ENCODE measurements around the gene STAB2.

Gene STAB2

DNA sequence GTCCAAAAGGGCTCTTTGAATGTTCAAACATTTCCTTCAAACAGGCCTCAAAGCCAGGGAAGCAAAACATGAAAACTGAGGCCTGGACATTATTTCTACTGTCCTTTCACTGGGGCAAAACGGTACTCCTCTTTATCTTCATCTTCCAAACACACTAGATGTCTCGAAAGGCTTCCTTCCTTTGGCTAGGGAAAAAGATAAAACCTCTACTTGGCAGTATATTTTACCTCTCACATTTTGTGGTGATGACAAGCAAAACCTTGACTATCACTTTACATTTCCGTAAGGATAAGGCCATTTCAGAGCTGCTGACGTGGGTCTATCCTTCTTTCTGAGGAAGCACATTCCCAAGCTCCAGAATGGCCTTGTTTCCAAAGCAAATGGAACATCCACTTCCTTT, 9.9 kb downstream of the STAB2 start:
- TF ChIP-seq, protein P1, sequence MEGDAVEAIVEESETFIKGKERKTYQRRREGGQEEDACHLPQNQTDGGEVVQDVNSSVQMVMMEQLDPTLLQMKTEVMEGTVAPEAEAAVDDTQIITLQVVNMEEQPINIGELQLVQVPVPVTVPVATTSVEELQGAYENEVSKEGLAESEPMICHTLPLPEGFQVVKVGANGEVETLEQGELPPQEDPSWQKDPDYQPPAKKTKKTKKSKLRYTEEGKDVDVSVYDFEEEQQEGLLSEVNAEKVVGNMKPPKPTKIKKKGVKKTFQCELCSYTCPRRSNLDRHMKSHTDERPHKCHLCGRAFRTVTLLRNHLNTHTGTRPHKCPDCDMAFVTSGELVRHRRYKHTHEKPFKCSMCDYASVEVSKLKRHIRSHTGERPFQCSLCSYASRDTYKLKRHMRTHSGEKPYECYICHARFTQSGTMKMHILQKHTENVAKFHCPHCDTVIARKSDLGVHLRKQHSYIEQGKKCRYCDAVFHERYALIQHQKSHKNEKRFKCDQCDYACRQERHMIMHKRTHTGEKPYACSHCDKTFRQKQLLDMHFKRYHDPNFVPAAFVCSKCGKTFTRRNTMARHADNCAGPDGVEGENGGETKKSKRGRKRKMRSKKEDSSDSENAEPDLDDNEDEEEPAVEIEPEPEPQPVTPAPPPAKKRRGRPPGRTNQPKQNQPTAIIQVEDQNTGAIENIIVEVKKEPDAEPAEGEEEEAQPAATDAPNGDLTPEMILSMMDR (IDR thresholded peaks at IDR 0.05; ENCODE audit: control insufficient read depth, insufficient read depth, low read depth, low read length, missing control alignments): no peak
- H3K4me3 ChIP-seq (ENCODE audit: control insufficient read depth, low read depth, low read length): no peak overlapping the region
- no peak for DNase-seq (ENCODE audit: low read depth)

DNA sequence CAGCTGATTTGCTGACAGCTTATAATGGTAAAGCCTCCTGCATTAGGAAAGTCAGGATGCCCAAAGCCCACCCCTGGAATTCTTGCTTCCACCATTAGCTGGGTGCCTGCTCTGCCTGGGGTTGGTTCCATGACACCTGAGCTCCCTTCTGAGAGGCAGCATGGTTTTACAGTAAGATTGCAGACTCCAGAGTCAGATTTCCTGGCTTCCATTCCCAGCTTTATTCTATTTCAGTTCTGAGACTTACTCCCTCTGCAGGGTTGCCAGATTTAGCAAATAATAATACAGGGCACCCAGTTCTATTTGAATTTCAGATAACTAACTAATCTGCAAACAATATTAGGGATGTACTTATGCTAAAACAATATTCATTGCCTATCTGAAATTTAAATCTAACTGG, 12.2 kb downstream of the STAB2 start:
- TF ChIP-seq, protein P1 (IDR thresholded peaks at IDR 0.05; ENCODE audit: control insufficient read depth, insufficient read depth, low read depth, low read length, missing control alignments): no peak
- H3K4me3 ChIP-seq (ENCODE audit: control insufficient read depth, low read depth, low read length): no peak overlapping the region
- DNase-seq (ENCODE audit: low read depth): no peak

- no peak for DNase-seq (ENCODE audit: low read depth)
- TF ChIP-seq, protein P1 (IDR thresholded peaks at IDR 0.05; ENCODE audit: control insufficient read depth, insufficient read depth, low read depth, low read length, missing control alignments): no peak
Measured at GRCh38 chr12:103600967-103601728, 14.1 kb downstream of the STAB2 start.

GRCh38 chr12:103620395-103620794, 33.3 kb downstream of the STAB2 start:
- TF ChIP-seq, protein P1 (IDR thresholded peaks at IDR 0.05; ENCODE audit: control insufficient read depth, insufficient read depth, low read depth, low read length, missing control alignments): no peak
- H3K4me3 ChIP-seq (ENCODE audit: control insufficient read depth, low read depth, low read length): no peak overlapping the region
- DNase-seq (ENCODE audit: low read depth): no peak

More at GRCh38 chr12:103600967-103601728, 14.1 kb downstream of the STAB2 start:
- no peak overlapping the region for H3K4me3 ChIP-seq (ENCODE audit: control insufficient read depth, low read depth, low read length)

GRCh38 chr12:103623716-103624115, 36.6 kb downstream of the STAB2 start:
- no peak overlapping the region for H3K4me3 ChIP-seq (ENCODE audit: control insufficient read depth, low read depth, low read length)
- DNase-seq (ENCODE audit: low read depth): no peak
- TF ChIP-seq, protein P1 (IDR thresholded peaks at IDR 0.05; ENCODE audit: control insufficient read depth, insufficient read depth, low read depth, low read length, missing control alignments): no peak

GRCh38 chr12:103626498-103626897, 39.4 kb downstream of the STAB2 start:
- peak; percentile 21 for DNase-seq (ENCODE audit: low read depth)

More at GRCh38 chr12:103626498-103626897, 39.4 kb downstream of the STAB2 start:
- H3K4me3 ChIP-seq (ENCODE audit: control insufficient read depth, low read depth, low read length): no peak overlapping the region
- TF ChIP-seq, protein P1 (IDR thresholded peaks at IDR 0.05; ENCODE audit: control insufficient read depth, insufficient read depth, low read depth, low read length, missing control alignments): peak; percentile 42
